Mesendoderm (in vitro differentiated cells): Measurements from ENCODE around the gene BTK.
A peak's percentile ranks its signal among the peaks of the same experiment; 100 is the strongest.
"Not testable (repeated sequence)": the region's sequence is repeated elsewhere in the genome, so short reads cannot be mapped to it uniquely, and the experiment has no call there.

Source experiments
- DNase-seq: peaks from one replicate; pipeline ENCODE4 v3.0.0; 2013
- H2AK5ac ChIP-seq: 2 replicates; pipeline ENCODE4 v1.6.1; 2013; ENCODE audit warnings: low read length, inconsistent platforms
- H2BK120ac ChIP-seq: 2 replicates; pipeline ENCODE4 v1.6.1; 2013; ENCODE audit warnings: low read depth, mild to moderate bottlenecking, low read length, moderate library complexity, mixed read lengths
- H2BK15ac ChIP-seq: replicated peaks from 2 replicates; pipeline ENCODE4 v1.6.1; 2013; ENCODE audit warnings: low read depth, mild to moderate bottlenecking, moderate library complexity
- H2BK5ac ChIP-seq: 2 replicates; pipeline ENCODE4 v1.6.1; 2013; ENCODE audit warnings: low read length, inconsistent platforms
- H3K18ac ChIP-seq: 2 replicates; pipeline ENCODE4 v1.6.1; 2013; ENCODE audit warnings: mild to moderate bottlenecking, low read length, mixed read lengths
- H3K23ac ChIP-seq: one replicate; pipeline ENCODE4 v1.6.1; 2013; ENCODE audit warnings: low read length
- H3K27ac ChIP-seq: 2 replicates; pipeline ENCODE4 v1.5.1; 2013; ENCODE audit warnings: low read depth, mild to moderate bottlenecking, inconsistent platforms, low read length, moderate library complexity
- H3K27me3 ChIP-seq: 2 replicates; pipeline ENCODE4 v1.6.1; 2013; ENCODE audit warnings: low read length, control low read depth, mild to moderate bottlenecking, inconsistent platforms; ENCODE audit not compliant: insufficient read depth, poor library complexity
- H3K36me3 ChIP-seq: 2 replicates; pipeline ENCODE4 v1.6.1; 2013; ENCODE audit warnings: low read length, inconsistent platforms; ENCODE audit not compliant: control insufficient read depth, insufficient read depth
- H3K4ac ChIP-seq: one replicate; pipeline ENCODE4 v1.6.1; 2013; ENCODE audit warnings: low read depth, mild to moderate bottlenecking, low read length, moderate library complexity
- H3K4me1 ChIP-seq: 2 replicates; pipeline ENCODE4 v1.6.1; 2013; ENCODE audit warnings: low read depth, low read length, inconsistent platforms; ENCODE audit not compliant: control insufficient read depth
- H3K4me2 ChIP-seq: 2 replicates; pipeline ENCODE4 v1.6.1; 2013; ENCODE audit warnings: low read length
- H3K4me3 ChIP-seq: 2 replicates; pipeline ENCODE4 v1.5.1; 2013; ENCODE audit warnings: mild to moderate bottlenecking, low read length
- H3K56ac ChIP-seq: one replicate; pipeline ENCODE4 v1.6.1; 2013; ENCODE audit warnings: low read length
- H3K79me1 ChIP-seq: 2 replicates; pipeline ENCODE4 v1.6.1; 2013; ENCODE audit warnings: low read length, inconsistent platforms
- H3K79me2 ChIP-seq: 2 replicates; pipeline ENCODE4 v1.6.1; 2013; ENCODE audit warnings: mild to moderate bottlenecking, low read length; ENCODE audit not compliant: control insufficient read depth, insufficient read depth
- H3K9ac ChIP-seq: 2 replicates; pipeline ENCODE4 v1.6.1; 2013; ENCODE audit warnings: low read length, inconsistent platforms
- H4K5ac ChIP-seq: one replicate; pipeline ENCODE4 v1.6.1; 2013; ENCODE audit warnings: low read length
- H4K8ac ChIP-seq: one replicate; pipeline ENCODE4 v1.6.1; 2013; ENCODE audit warnings: low read depth, mild to moderate bottlenecking, control low read depth, low read length, moderate library complexity
- WGBS: extraction: QIAGEN DNeasy Blood & Tissue Kit; methylation state at CpG from one replicate; pipeline ENCODE4 v1.1.7; 2013; ENCODE audit warnings: low lambda C conversion rate, missing lambda C conversion rate; ENCODE audit not compliant: insufficient coverage; ENCODE audit errors: extremely low coverage; 5-methylcytosine and 5-hydroxymethylcytosine counted together

BTK gene

GRCh38 chrX:101348452-101349192, 37.4 kb downstream of the BTK start, which contains the start of gene TIMM8A:
TIMM8A (minus strand) TSS chrX:101348742; CDS start chrX:101348664, 78 bp downstream.
- Histone ChIP-seq H2BK120ac (no peak within 1 kb of the TSS), H3K27ac (no peak within 1 kb of the TSS), H3K9ac (peak within 1 kb of the TSS; percentile 73), H3K36me3 (no peaks in the 10 kb centered on the region), H2AK5ac (no peak within 1 kb of the TSS), H3K4me2 (peak within 1 kb of the TSS; percentile 43), H3K4ac (peak within 1 kb of the TSS; percentile 70), H2BK5ac (no peak within 1 kb of the TSS), H4K5ac (no peak within 1 kb of the TSS), H3K56ac (peak within 1 kb of the TSS; percentile 77), H2BK15ac (no peak within 1 kb of the TSS), H3K23ac (no peak within 1 kb of the TSS), H3K27me3 (no peaks in the 10 kb centered on the region), H3K79me2 (peaks cover 18% of the 10 kb centered on the region), H4K8ac (no peak within 1 kb of the TSS), H3K18ac (peak within 1 kb of the TSS; percentile 51), H3K79me1 (no peaks in the 10 kb centered on the region), H3K4me3 (peak within 1 kb of the TSS; percentile 87), H3K4me1 (no peaks in the 10 kb centered on the region)
- peak; percentile 70 for DNase-seq
- no CpG with 5 or more reads among the region's 55 CpGs for WGBS

GRCh38 chrX:101347859-101348451, 38.0 kb downstream of the BTK start:
- H3K23ac ChIP-seq, result no peak overlapping the region
- H2BK15ac ChIP-seq, result no peak overlapping the region
- H3K4me1 ChIP-seq, result no peaks in the 10 kb centered on the region
- no peak for DNase-seq
- peak overlapping the region; percentile 77 for H3K56ac ChIP-seq
- H3K9ac ChIP-seq, result peak overlapping the region; percentile 64
- H4K8ac ChIP-seq, result no peak overlapping the region
- no peak overlapping the region for H3K18ac ChIP-seq
- peak overlapping the region; percentile 87 for H3K4me3 ChIP-seq
- H4K5ac ChIP-seq, result no peak overlapping the region
- H3K79me2 ChIP-seq, result peaks cover 18% of the 10 kb centered on the region
- H3K4ac ChIP-seq, result no peak overlapping the region
- no peaks in the 10 kb centered on the region for H3K36me3 ChIP-seq
- H2BK5ac ChIP-seq, result no peak overlapping the region
- H2AK5ac ChIP-seq, result no peak overlapping the region
- WGBS, result no CpG with 5 or more reads among the region's 14 CpGs
- no peak overlapping the region for H2BK120ac ChIP-seq
- peak overlapping the region; percentile 43 for H3K4me2 ChIP-seq
- H3K27me3 ChIP-seq, result no peaks in the 10 kb centered on the region
- no peak overlapping the region for H3K27ac ChIP-seq
- no peaks in the 10 kb centered on the region for H3K79me1 ChIP-seq

- Histone ChIP-seq H2BK15ac (no peak overlapping the region), H3K4ac (no peak overlapping the region), H3K27me3 (no peaks in the 10 kb centered on the region), H3K4me3 (no peak overlapping the region), H3K9ac (no peak overlapping the region), H3K23ac (no peak overlapping the region), H2BK5ac (no peak overlapping the region), H3K79me2 (no peaks in the 10 kb centered on the region), H3K27ac (no peak overlapping the region), H3K4me2 (no peak overlapping the region), H4K8ac (no peak overlapping the region), H4K5ac (no peak overlapping the region), H2BK120ac (no peak overlapping the region), H3K18ac (no peak overlapping the region), H2AK5ac (no peak overlapping the region), H3K36me3 (no peaks in the 10 kb centered on the region), H3K4me1 (no peaks in the 10 kb centered on the region), H3K79me1 (no peaks in the 10 kb centered on the region), H3K56ac (no peak overlapping the region)
- no CpG with 5 or more reads among the region's 4 CpGs for WGBS
- no peak for DNase-seq
Measured at GRCh38 chrX:101337776-101338271, 48.2 kb downstream of the BTK start.

- not testable (repeated sequence) for H4K5ac ChIP-seq, H3K9ac ChIP-seq, H3K79me1 ChIP-seq, H3K27ac ChIP-seq, H3K23ac ChIP-seq, H3K18ac ChIP-seq, DNase-seq, H4K8ac ChIP-seq, H3K79me2 ChIP-seq, H3K4me1 ChIP-seq, H2AK5ac ChIP-seq, H3K27me3 ChIP-seq, H3K4me2 ChIP-seq, H3K36me3 ChIP-seq, H3K4me3 ChIP-seq, H3K56ac ChIP-seq, H3K4ac ChIP-seq, H2BK120ac ChIP-seq, H2BK5ac ChIP-seq, H2BK15ac ChIP-seq
- WGBS, result no CpG with 5 or more reads among the region's 7 CpGs
Measured at GRCh38 chrX:101334310-101334709, 51.7 kb downstream of the BTK start.

GRCh38 chrX:101326600-101326999, 59.4 kb downstream of the BTK start:
- not testable (repeated sequence) for DNase-seq, H2BK5ac ChIP-seq, H2BK15ac ChIP-seq, H3K4me2 ChIP-seq, H3K79me2 ChIP-seq, H3K36me3 ChIP-seq, H2BK120ac ChIP-seq, H3K27ac ChIP-seq, H3K23ac ChIP-seq, H3K4me1 ChIP-seq, H3K56ac ChIP-seq, H3K79me1 ChIP-seq, H3K4ac ChIP-seq, H3K4me3 ChIP-seq, H3K27me3 ChIP-seq, H2AK5ac ChIP-seq, H3K9ac ChIP-seq, H4K8ac ChIP-seq, H3K18ac ChIP-seq, H4K5ac ChIP-seq
- WGBS, result no CpG with 5 or more reads among the region's 3 CpGs
